Brain pericyte (primary cell): Measurements from ENCODE around the gene TTC28.
"Not testable (repeated sequence)": the region's sequence is repeated elsewhere in the genome, so short reads cannot be mapped to it uniquely, and the experiment has no call there.

ENCODE experiments used
- DNase-seq: peaks from one replicate; pipeline ENCODE4 v3.0.0-alpha.2; 2012; ENCODE audit warnings: low read depth, low spot score

TTC28 gene

GRCh38 chr22:28679611-28680287 is at the start of gene TTC28:
Gene TTC28 (minus strand): TSS chr22:28679840. CDS start chr22:28679723, 117 bp downstream.
- DNase-seq: not testable (repeated sequence)

DNA sequence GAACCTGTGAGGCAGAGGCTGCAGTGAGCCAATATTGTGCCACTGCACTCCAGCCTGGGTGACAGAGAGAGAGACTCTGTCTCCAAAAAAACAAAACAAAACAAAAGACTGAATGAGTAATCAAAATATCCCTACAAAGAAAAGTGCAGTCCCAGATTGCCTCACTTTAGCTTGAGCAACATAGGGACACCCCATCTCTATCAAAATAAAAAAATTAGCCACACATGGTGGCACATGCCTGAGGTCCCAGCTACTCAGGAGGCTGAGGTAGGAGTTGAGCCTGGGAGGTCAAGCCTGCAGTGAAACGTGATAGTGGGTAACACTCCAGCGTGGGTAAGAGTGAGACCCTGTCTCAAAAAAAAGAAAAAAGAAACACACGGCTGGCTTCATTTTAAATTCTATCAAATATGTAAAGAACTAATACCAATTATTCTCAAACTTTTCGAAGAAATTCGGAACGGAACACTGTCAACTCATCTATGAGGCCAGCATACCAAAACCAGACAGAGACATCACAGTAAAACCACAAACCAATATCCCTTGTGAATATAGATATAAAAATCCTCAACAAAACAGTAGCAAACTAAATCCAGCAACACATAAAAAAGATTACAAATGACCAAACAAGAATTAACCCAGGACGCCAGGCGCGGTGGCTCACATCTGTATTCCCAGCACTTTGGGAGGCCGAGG is 49.1 kb upstream of the TTC28 start:
- DNase-seq: no peak

DNA sequence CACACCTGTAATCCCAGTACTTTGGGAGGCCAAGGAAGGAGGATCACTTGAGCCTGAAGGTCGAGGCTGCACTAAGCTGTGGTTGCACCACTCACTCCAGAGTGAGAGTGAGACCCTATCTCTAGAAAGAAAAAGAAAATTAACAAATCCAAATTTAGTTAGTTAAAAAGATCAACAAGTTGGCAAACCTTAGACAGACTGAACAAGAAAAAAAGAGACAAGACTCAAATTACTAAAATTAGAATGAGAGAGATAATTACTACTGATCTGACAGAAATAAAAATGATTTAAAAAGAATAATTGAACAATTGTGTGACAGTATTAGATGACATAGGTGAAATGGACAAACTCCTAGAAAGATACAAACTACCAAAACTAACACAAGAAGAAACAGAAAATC is 48.4 kb upstream of the TTC28 start:
- DNase-seq: no peak

DNA sequence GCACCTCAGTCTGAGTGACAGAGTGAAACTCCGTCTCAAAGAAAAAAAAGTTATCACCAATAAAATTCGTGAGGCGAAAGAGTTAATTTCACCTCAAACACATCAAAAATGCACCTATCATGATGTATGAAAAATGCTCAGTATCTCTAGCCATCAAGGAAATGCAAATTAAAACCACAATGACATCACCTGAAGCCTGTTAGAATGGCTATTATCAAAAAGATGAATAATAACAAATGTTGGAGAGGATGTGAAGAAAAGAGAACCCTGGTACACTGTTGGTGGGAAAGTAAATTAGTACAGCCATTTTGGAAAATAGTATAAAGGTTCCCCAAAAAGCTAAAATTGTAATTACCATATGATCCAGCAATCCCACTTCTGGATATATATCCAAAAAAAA is 38.4 kb upstream of the TTC28 start:
- DNase-seq: no peak

- no peak for DNase-seq
Observed at GRCh38 chr22:28716686-28717085, 37.0 kb upstream of the TTC28 start.

- no peak for DNase-seq
Observed at GRCh38 chr22:28715611-28716010, 36.0 kb upstream of the TTC28 start.

DNA sequence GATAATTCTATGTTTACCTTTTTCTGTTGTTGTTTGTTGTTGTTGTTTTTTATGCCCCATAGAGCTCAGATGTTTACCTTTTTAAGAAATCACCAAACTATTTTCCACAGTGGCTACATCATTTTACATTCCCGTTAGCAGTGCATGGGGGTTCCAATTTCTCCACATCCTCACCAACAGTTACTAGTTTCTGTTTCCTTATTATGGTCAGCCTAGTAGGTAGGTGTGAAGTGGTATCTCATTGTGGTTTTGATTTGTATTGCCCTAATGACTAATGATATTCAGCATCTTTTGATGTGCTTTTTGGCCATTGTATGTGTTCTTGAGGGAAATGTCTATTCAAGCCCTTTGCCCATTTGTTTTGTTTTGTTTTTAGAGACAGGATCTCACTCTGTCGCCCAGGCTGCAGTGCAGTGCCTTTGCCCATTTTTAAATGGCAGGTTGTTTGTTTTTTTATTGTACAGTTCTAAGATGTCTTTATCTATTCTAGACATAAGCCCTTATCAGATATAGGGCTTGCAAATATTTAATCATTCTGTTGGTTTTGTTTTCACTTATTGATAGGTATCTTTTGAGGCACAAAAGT is 34.5 kb upstream of the TTC28 start:
- DNase-seq: no peak

DNA sequence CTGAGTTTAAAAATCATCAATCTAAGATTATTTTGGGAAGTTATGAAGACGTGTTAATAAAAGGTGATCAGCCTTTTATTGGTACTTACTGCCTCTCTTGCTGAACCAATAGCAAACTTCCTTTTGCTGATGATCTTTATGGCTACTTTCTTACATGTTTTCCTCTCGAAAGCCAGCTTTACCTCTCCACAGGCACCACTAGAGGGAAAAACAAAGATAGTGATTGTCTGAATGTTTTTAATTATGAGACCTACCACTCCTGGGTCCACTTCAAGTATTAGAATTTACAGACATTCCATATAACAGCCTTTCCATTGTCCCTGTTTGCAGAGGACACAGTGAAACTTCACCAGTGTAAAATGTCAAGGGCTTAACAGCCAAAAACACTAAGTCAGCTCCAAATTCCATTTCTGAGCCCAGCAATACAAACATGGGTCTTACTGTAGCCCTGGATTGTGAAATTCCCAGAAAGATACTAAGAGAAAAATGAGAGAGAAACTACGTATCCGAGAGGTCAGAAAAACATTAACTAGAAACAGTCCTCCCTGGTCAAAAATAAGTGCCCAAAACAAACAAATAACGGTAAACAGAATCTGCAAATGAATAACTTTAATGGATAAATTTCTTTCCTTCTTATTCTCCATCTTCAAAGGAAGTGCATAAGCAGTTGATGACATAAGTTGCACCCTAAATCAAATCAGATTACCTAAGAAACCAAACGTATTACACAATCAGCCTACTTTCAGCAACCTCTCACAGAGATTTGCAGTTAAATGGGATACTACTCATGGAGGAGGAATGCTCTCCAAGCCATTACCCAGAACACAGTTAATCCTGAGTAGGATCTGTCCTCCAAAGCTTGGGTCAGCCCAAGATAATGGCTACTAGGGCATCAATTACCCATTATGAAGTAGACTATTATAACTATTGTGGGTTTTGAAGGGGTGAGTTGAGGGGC is 32.5 kb upstream of the TTC28 start:
- DNase-seq: peak; percentile 55

DNA sequence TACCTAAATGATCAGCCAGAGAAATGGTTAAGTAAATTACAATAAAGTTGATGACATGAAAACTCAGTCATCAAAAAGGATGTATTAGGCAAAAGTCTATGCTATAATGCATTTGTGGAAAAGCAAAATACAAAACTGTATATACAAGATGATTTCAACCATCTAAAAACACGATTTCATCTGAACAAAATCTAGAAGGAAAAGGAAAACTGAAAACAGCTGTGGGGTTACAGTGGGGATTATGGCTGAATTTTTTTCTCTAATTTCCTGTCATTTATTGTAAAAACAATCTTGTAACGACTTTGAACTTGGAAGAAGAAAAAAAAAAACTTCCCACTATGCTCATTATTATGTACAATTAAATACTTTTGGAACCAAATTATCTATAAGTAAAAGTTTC is 31.7 kb upstream of the TTC28 start:
- DNase-seq: no peak

- peak; percentile 24 for DNase-seq
Observed at GRCh38 chr22:28710576-28711191, 31.0 kb upstream of the TTC28 start.

- DNase-seq: no peak
Observed at GRCh38 chr22:28710107-28710506, 30.5 kb upstream of the TTC28 start.

- DNase-seq: no peak
Observed at GRCh38 chr22:28706845-28707244, 27.2 kb upstream of the TTC28 start.

- no peak for DNase-seq
Observed at GRCh38 chr22:28703436-28703835, 23.8 kb upstream of the TTC28 start.

- DNase-seq: no peak
Observed at GRCh38 chr22:28702891-28703290, 23.3 kb upstream of the TTC28 start.

- DNase-seq: not testable (repeated sequence)
Observed at GRCh38 chr22:28693041-28693760, 13.6 kb upstream of the TTC28 start.

DNA sequence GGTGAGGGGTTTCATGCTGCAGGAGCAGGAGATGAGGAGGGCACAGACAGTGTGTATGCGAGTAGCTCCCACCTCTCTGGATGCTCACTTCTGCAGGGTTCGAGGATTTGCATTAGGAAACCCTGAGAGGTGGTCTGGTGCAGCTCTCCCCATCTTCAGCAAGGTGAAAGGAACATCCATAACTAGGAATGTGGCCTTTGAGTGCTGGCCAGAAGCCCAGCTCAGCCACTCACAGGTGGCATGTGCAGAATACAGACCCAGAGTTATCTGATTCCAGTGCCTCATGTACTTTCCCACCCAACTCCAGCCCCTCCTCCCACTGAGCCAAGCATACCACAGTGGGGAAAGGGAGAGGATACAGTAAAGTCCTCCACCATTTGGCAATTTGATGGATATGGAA is 10.2 kb upstream of the TTC28 start:
- DNase-seq: not testable (repeated sequence)

DNA sequence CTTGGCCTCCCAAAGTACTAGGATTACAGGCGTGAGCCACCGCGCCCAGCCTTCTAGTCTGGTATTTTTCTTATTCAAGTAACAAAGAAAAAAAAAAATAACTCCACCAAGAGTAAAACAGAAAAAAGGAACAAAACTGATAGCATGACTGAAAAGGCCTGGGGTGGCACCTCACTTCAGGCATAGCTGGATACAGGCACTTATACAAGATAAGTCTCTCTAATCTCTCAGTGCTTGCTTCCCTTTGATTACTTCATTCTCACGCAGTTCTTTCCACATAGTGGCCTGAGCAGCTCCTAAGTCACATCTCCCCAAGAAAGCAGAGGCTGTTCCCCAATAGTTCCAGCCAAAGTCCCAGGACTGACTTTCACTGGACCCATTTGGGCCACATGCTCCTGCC is 3.3 kb upstream of the TTC28 start:
- DNase-seq: not testable (repeated sequence)

GRCh38 chr22:28680813-28681490 is 1.3 kb upstream of the TTC28 start:
- DNase-seq: not testable (repeated sequence)

- DNase-seq: not testable (repeated sequence)
Observed at GRCh38 chr22:28678778-28679610, 646 bp downstream of the TTC28 start.
